SU-DHL-6 (cell line): ENCODE measurements around the gene MRPL55.

Source experiments
- H2AFZ ChIP-seq: fragments of 200-600 bp; sonication (generic); 2 replicates; pipeline ENCODE4 v1.6.1; 2014; ENCODE audit warnings: low read depth, mild to moderate bottlenecking, moderate library complexity, mixed read lengths, antibody characterized with exemption, low read length; ENCODE audit not compliant: severe bottlenecking
- H3F3A ChIP-seq: fragments of 200-600 bp; shearing (Covaris generic); 2 replicates; pipeline ENCODE4 v1.6.0; 2016; ENCODE audit warnings: antibody characterized with exemption, mild to moderate bottlenecking; ENCODE audit not compliant: insufficient read depth
- H3K27ac ChIP-seq: fragments of 200-600 bp; sonication (generic); 2 replicates; pipeline ENCODE4 v1.5.1; 2016; ENCODE audit warnings: low read depth, mild to moderate bottlenecking, low read length, moderate library complexity, mixed read lengths
- H3K27me3 ChIP-seq: fragments of 200-600 bp; sonication (generic), shearing (Covaris generic); 2 replicates; pipeline ENCODE4 v1.6.0; 2014; ENCODE audit warnings: mild to moderate bottlenecking, low read length
- H3K36me3 ChIP-seq: fragments of 200-600 bp; sonication (generic); 2 replicates; pipeline ENCODE4 v1.6.1; 2014; ENCODE audit warnings: mild to moderate bottlenecking, low read length, mixed read lengths
- H3K4me2 ChIP-seq: fragments of 300-600, 200-600 bp; shearing (Covaris generic), sonication (generic); 2 replicates; pipeline ENCODE4 v1.6.0; 2014; ENCODE audit warnings: low read length, low read depth, mild to moderate bottlenecking; ENCODE audit not compliant: poor library complexity, severe bottlenecking
- H3K4me3 ChIP-seq: fragments of 200-600 bp; sonication (generic); 2 replicates; pipeline ENCODE4 v1.5.1; 2014; ENCODE audit warnings: antibody characterized with exemption, low read length, mild to moderate bottlenecking, mixed read lengths; ENCODE audit not compliant: insufficient read depth, poor library complexity, severe bottlenecking
- H3K79me2 ChIP-seq: fragments of 200-600 bp; sonication (generic); 2 replicates; pipeline ENCODE4 v1.6.1; 2014; ENCODE audit warnings: mild to moderate bottlenecking, low read length, moderate library complexity; ENCODE audit not compliant: insufficient read depth
- H3K9ac ChIP-seq: fragments of 200-600 bp; sonication (generic); 2 replicates; pipeline ENCODE4 v1.7.0; 2014; ENCODE audit warnings: mild to moderate bottlenecking, low read length
- H3K9me2 ChIP-seq: fragments of 200-600 bp; sonication (generic); replicated peaks from 2 replicates; pipeline ENCODE4 v1.6.1; 2014; ENCODE audit warnings: low read length; ENCODE audit not compliant: insufficient read depth
- H3K9me3 ChIP-seq: fragments of 200-600 bp; sonication (generic); 2 replicates; pipeline ENCODE4 v1.6.1; 2014; ENCODE audit warnings: low read length, mixed read lengths; ENCODE audit not compliant: insufficient read depth
- H4K20me1 ChIP-seq: fragments of 200-600 bp; sonication (generic); 2 replicates; pipeline ENCODE4 v1.6.1; 2014; ENCODE audit warnings: low read depth, mild to moderate bottlenecking, antibody characterized with exemption, low read length, moderate library complexity, mixed read lengths
- CTCF ChIP-seq: fragments of 200-600 bp; sonication (generic); IDR thresholded peaks from one replicate; pipeline ENCODE4 v1.5.1; 2017; ENCODE audit warnings: antibody characterized with exemption, mild to moderate bottlenecking, low read length, moderate library complexity; ENCODE audit not compliant: insufficient read depth, poor library complexity, severe bottlenecking
- EZH2phosphoT487 ChIP-seq: fragments of 200-600 bp; sonication (generic), shearing (Covaris generic); conservative IDR thresholded peaks from 2 replicates; pipeline ENCODE4 v1.6.1; 2018; ENCODE audit warnings: mild to moderate bottlenecking, antibody characterized with exemption, low read length, moderate library complexity, mixed read lengths

The MRPL55 gene

GRCh38 chr1:228142155-228142691 is 33.1 kb upstream of the MRPL55 start:
- peak overlapping the region; percentile 89 for H3K4me2 ChIP-seq
- TF ChIP-seq EZH2phosphoT487 (no peak), CTCF (no peak)
- no peak overlapping the region for H3K4me3 ChIP-seq
- H3K9me2 ChIP-seq = no peaks in the 10 kb centered on the region
- H3K9ac ChIP-seq = no peak overlapping the region
- H3F3A ChIP-seq = peaks cover 9% of the 10 kb centered on the region
- peaks cover 58% of the 10 kb centered on the region for H3K79me2 ChIP-seq
- no peaks in the 10 kb centered on the region for H3K27me3 ChIP-seq
- H2AFZ ChIP-seq = no peak overlapping the region
- H3K9me3 ChIP-seq = no peaks in the 10 kb centered on the region
- no peak overlapping the region for H3K27ac ChIP-seq
- H4K20me1 ChIP-seq = no peaks in the 10 kb centered on the region; the same call in 1 of the 2 replicates
- no peaks in the 10 kb centered on the region for H3K36me3 ChIP-seq

DNA sequence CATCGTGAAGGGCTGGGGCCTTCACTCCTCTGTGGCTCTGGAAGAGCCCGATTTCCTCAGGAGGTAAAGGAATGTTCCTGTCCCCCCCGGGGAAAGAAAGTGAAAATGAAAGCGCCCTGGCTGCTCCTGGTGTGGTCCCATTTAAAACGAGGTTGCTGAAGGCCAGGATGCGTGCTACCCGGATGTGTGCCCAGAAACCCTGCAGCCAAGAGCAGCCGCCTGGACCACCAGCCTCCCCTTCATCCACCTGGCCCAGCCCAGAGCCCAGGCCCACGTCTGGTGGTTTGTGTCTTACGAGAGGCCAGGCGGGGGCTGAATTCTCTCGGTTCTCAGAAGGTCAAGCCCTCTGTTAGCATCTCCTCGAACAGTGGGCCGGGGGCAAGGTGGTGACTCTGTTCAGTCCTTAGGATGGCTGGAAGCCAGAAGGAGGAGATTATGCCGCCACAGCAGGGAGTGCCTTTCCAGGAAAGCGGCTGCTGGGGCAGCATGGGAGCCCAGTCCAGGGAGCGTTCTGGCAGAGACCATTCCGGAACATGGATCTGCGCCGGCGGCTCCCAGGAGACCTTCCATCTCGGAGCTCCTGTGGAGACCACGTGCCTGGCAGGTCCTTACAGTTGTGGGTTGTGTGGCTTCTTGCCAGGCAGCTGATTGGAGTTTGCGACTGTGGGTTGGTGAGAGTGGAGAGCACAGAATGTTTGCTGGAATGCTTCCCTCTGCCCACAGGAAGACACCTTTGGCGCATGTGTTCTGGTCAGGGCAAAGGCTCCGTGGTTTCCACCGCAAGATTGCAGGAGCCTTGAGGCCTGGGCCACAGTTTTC is 32.3 kb upstream of the MRPL55 start:
- no peak overlapping the region for H3K27ac ChIP-seq
- H3K4me2 ChIP-seq = peak overlapping the region; percentile 89
- no peaks in the 10 kb centered on the region for H3K27me3 ChIP-seq
- no peak for TF ChIP-seq CTCF
- no peak for TF ChIP-seq EZH2phosphoT487
- no peak overlapping the region for H2AFZ ChIP-seq
- H3K9ac ChIP-seq = peak overlapping the region; percentile 89
- no peaks in the 10 kb centered on the region; the same call in 1 of the 2 replicates for H4K20me1 ChIP-seq
- no peaks in the 10 kb centered on the region for H3K9me3 ChIP-seq
- peaks cover 58% of the 10 kb centered on the region for H3K79me2 ChIP-seq
- H3K4me3 ChIP-seq = peak overlapping the region; percentile 94
- H3K9me2 ChIP-seq = no peaks in the 10 kb centered on the region
- no peaks in the 10 kb centered on the region for H3K36me3 ChIP-seq
- peaks cover 9% of the 10 kb centered on the region for H3F3A ChIP-seq

DNA sequence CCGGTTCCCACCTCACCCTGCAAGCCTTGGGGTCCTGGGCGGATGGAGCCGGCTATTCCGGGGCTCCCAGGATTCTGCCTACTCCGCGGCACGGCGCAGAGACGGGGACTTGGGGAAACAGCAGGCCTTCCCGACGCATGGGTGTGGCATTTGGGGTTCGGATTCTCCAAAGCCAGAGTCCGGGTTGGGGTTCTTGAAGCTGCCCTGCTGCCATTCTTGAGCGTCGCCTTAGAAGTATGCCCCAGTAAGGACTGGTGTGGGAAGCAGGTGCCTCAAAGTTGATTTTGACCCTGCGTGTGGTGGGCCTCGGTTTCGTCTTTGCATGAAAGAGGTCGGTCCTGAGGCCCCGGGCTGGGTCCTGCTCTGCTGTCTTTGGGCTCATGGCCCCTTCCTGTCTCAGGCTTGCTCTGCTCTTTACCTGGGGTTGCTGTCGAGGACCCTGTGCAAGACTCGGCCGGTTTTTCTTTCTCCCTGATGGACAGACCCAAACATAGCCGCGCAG is 31.7 kb upstream of the MRPL55 start:
- TF ChIP-seq CTCF (no peak), EZH2phosphoT487 (no peak)
- Histone ChIP-seq H3F3A (peaks cover 9% of the 10 kb centered on the region), H3K9ac (peak overlapping the region; percentile 89), H2AFZ (peak overlapping the region; percentile 75), H3K27ac (peak overlapping the region; percentile 47), H3K9me2 (no peaks in the 10 kb centered on the region), H3K9me3 (no peaks in the 10 kb centered on the region), H3K36me3 (no peaks in the 10 kb centered on the region), H3K4me2 (peak overlapping the region; percentile 89), H4K20me1 (no peaks in the 10 kb centered on the region; the same call in 1 of the 2 replicates), H3K27me3 (no peaks in the 10 kb centered on the region), H3K79me2 (peaks cover 53% of the 10 kb centered on the region), H3K4me3 (peak overlapping the region; percentile 94)
